Mucosa of rectum (tissue), 2 donors: ENCODE data around the gene AOAH.

Experiments used
- H3K27ac ChIP-seq, 2 donors: one replicate each; pipeline ENCODE4 v1.7.0; 2013; ENCODE audit warnings: inconsistent platforms in 2 of 2, low read depth in 2 of 2, low read length in 2 of 2
- H3K27me3 ChIP-seq, 2 donors: one replicate each; pipeline ENCODE4 v1.7.0; 2013; ENCODE audit warnings: low read length in 2 of 2; ENCODE audit not compliant: control insufficient read depth in 2 of 2, insufficient read depth in 2 of 2
- H3K36me3 ChIP-seq, 2 donors: one replicate each; pipeline ENCODE4 v1.7.0; 2013; ENCODE audit warnings: low read length in 2 of 2; ENCODE audit not compliant: control insufficient read depth in 2 of 2, insufficient read depth in 2 of 2
- H3K4me1 ChIP-seq, 2 donors: one replicate each; pipeline ENCODE4 v1.7.0; 2013; ENCODE audit warnings: low read length in 2 of 2, mild to moderate bottlenecking in 1 of 2; ENCODE audit not compliant: control insufficient read depth in 2 of 2, insufficient read depth in 2 of 2
- H3K4me3 ChIP-seq, 2 donors: one replicate each; pipeline ENCODE4 v1.7.0; 2013; ENCODE audit warnings: low read length in 2 of 2
- H3K9ac ChIP-seq, 2 donors: one replicate each; pipeline ENCODE4 v1.7.0; 2013; ENCODE audit warnings: low read length in 2 of 2, low read depth in 1 of 2, mild to moderate bottlenecking in 1 of 2
- H3K9me3 ChIP-seq, 2 donors: one replicate each; pipeline ENCODE4 v1.7.0; 2013; ENCODE audit warnings: low read length in 2 of 2; ENCODE audit not compliant: control insufficient read depth in 2 of 2
- donor health status: healthy.
- donor health status: Normal muscosa, but diverticular disease.

Gene AOAH

DNA sequence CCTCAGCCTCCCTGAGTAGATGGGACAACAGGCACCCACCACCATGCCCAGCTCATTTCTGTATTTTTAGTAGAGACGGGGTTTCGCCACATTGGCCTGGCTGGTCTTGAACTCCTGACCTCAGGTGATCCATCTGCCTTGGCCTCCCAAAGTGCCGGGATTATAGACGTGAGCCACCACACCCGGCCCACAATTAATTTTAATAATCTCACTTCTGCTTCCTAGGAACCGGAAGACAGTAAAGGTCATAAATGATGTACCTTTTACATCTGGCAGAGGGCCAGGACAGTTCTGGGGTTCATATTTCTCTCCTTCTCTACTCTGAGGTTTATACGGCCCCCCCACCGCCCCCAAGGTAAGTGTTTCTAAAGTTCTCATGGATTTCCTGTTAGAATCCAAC is 31.2 kb upstream of the AOAH start:
- H3K9me3 ChIP-seq, result no peaks in the 10 kb centered on the region
- H3K4me3 ChIP-seq, result no peak overlapping the region
- no peaks in the 10 kb centered on the region for H3K27me3 ChIP-seq
- no peaks in the 10 kb centered on the region for H3K4me1 ChIP-seq
- H3K9ac ChIP-seq, result no peak overlapping the region
- no peak overlapping the region for H3K27ac ChIP-seq
- no peaks in the 10 kb centered on the region for H3K36me3 ChIP-seq

DNA sequence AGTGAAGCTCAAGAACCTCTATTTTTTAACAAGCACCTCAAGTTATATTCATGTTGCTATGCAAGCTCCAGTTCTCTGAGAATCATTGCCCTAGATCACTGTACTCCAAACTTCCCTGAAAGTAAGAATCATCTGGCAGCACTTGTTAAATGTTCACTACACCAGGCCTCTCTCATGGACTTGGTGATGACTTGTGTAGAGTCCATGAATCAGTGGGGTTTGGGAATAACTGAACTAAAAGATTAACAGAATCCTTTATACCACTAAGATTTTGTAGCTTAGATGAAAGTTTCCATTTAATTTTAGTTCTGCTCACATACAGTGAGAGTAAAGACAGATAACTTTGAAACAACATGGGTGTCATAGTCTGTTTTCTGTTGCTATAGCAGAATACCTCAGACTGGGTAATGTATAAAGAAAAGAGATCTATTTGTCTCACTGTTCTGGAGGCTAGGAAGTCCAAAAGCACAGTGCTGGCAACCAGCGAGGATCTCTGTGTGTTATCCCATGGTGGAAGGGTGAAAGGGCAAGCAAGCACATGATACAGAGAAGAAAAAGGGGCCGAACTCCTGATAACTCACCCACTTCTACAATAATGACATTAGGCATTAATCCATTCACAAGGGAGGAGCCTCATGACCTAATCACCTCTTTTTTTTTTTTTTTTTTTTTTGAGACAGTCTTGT is 27.9 kb upstream of the AOAH start:
- Histone ChIP-seq H3K9me3 (no peaks in the 10 kb centered on the region), H3K27me3 (no peaks in the 10 kb centered on the region), H3K4me3 (no peak overlapping the region), H3K27ac (no peak overlapping the region), H3K36me3 (no peaks in the 10 kb centered on the region), H3K9ac (no peak overlapping the region), H3K4me1 (no peaks in the 10 kb centered on the region)

GRCh38 chr7:36750451-36750850 is 26.2 kb upstream of the AOAH start:
- no peak overlapping the region for H3K4me3 ChIP-seq
- no peaks in the 10 kb centered on the region for H3K9me3 ChIP-seq
- H3K27ac ChIP-seq, result no peak overlapping the region
- H3K4me1 ChIP-seq, result no peaks in the 10 kb centered on the region
- H3K27me3 ChIP-seq, result no peaks in the 10 kb centered on the region
- no peak overlapping the region for H3K9ac ChIP-seq
- no peaks in the 10 kb centered on the region for H3K36me3 ChIP-seq

- Histone ChIP-seq H3K9me3 (no peaks in the 10 kb centered on the region), H3K4me3 (no peak overlapping the region), H3K27ac (no peak overlapping the region), H3K27me3 (no peaks in the 10 kb centered on the region), H3K4me1 (no peaks in the 10 kb centered on the region), H3K36me3 (no peaks in the 10 kb centered on the region), H3K9ac (no peak overlapping the region)
Observed at GRCh38 chr7:36749282-36749960, 25.1 kb upstream of the AOAH start.

DNA sequence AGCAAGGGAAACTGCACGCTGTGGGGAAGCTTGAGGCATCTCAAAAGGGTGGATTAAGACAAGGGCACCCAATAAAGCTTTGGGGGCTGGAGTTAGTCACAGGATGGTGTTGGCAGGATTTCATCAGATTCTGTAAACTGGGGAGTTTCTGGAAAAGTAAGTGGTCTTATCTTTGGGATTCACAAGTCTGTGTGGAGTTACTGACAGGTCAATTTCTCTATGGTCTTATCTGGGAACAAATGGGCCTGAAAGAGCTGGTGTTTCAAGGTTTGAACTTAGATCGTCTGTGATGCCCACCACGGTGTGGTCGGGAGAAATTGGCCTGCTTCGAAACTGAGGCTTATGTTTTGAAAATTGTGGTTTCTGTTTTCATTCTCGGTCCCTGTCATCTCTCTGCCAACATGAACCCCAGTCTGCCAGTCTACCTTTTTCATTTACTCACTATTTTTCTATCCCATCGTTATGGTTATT is 23.8 kb upstream of the AOAH start:
- no peak overlapping the region for H3K9ac ChIP-seq
- no peaks in the 10 kb centered on the region for H3K9me3 ChIP-seq
- no peaks in the 10 kb centered on the region for H3K27me3 ChIP-seq
- H3K36me3 ChIP-seq, result no peaks in the 10 kb centered on the region
- H3K27ac ChIP-seq, result no peak overlapping the region
- no peaks in the 10 kb centered on the region for H3K4me1 ChIP-seq
- H3K4me3 ChIP-seq, result no peak overlapping the region

DNA sequence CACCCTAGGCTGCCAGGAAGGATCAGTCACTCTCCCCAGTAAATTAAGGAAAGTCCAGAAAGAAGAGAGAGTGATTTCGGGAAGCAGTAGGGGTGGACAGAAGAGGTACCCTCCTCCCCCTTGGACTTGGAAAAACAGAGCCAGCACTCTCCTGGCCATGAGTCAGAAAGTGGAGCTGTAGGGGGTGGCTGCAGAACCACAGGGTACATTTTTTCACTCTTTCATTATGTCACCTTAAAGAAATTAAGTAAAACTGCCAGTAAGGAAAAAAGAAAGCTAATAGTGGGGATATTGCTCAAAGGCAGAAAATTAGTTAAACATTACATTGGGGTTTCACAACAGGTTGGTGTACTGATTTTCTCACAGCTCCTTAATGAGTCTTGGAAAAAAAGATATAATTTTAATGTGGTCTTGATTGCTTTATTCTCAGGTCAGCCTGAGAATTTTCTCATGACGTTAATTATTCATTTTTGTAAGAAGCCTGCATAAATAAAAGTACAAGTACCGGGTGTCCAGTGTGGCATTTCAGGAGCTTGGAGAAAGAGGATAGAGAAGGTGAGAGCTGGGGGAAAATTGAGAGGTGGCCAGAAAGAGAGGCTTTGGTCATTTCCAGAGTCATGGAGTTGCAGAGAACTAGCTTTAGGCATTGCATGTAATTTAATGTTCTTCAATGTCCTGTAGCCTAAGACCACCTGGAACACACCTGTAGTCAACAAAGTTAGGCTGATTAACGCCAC is 23.2 kb upstream of the AOAH start:
- Histone ChIP-seq H3K27ac (no peak overlapping the region), H3K9ac (no peak overlapping the region), H3K9me3 (no peaks in the 10 kb centered on the region), H3K27me3 (no peaks in the 10 kb centered on the region), H3K4me1 (no peaks in the 10 kb centered on the region), H3K36me3 (no peaks in the 10 kb centered on the region), H3K4me3 (no peak overlapping the region)

- H3K27ac ChIP-seq, result no peak overlapping the region
- no peaks in the 10 kb centered on the region for H3K36me3 ChIP-seq
- H3K9ac ChIP-seq, result no peak overlapping the region
- no peaks in the 10 kb centered on the region for H3K27me3 ChIP-seq
- no peak overlapping the region for H3K4me3 ChIP-seq
- H3K4me1 ChIP-seq, result no peaks in the 10 kb centered on the region
- H3K9me3 ChIP-seq, result no peaks in the 10 kb centered on the region
Observed at GRCh38 chr7:36746347-36746746, 22.1 kb upstream of the AOAH start.

- H3K4me3 ChIP-seq, result no peak overlapping the region
- H3K36me3 ChIP-seq, result no peaks in the 10 kb centered on the region
- no peak overlapping the region for H3K9ac ChIP-seq
- no peaks in the 10 kb centered on the region for H3K9me3 ChIP-seq
- H3K27me3 ChIP-seq, result no peaks in the 10 kb centered on the region
- no peaks in the 10 kb centered on the region for H3K4me1 ChIP-seq
- no peak overlapping the region for H3K27ac ChIP-seq
Observed at GRCh38 chr7:36742911-36743775, 18.8 kb upstream of the AOAH start.

- H3K27ac ChIP-seq, result no peak overlapping the region
- no peak overlapping the region for H3K4me3 ChIP-seq
- no peaks in the 10 kb centered on the region for H3K9me3 ChIP-seq
- H3K9ac ChIP-seq, result no peak overlapping the region
- H3K36me3 ChIP-seq, result no peaks in the 10 kb centered on the region
- peaks cover 0 to 4% of the 10 kb centered on the region in 2 donors for H3K4me1 ChIP-seq
- H3K27me3 ChIP-seq, result no peaks in the 10 kb centered on the region
Observed at GRCh38 chr7:36741866-36742265, 17.6 kb upstream of the AOAH start.
